Astrocyte (in vitro differentiated cells and primary cell): ENCODE results near the gene SGMS2. TPM values are rescaled to one million over a fixed set of nuclear protein-coding genes. Genes with fewer than 3 reads are reported as not detected.

Experiments used
- DNase-seq: peaks from one replicate; pipeline ENCODE4 v3.0.0-alpha.2; 2010; ENCODE audit warnings: low read depth
- FAIRE-seq: peaks from 2 replicates; lab custom pipeline; 2011; peaks lifted over from hg19 to GRCh38; lab: Jason Lieb, UNC
- H2AFZ ChIP-seq: 2 replicates; pipeline ENCODE4 v1.6.0; 2012; ENCODE audit warnings: low read depth, low read length, inconsistent platforms
- H3K27ac ChIP-seq: 2 replicates; pipeline ENCODE4 v1.5.1; 2011; ENCODE audit warnings: low read depth, low read length, inconsistent platforms
- H3K27me3 ChIP-seq: 2 replicates; pipeline ENCODE4 v1.6.0; 2011; ENCODE audit warnings: low read length, inconsistent platforms; ENCODE audit not compliant: insufficient read depth
- H3K36me3 ChIP-seq: 2 replicates; pipeline ENCODE4 v1.5.1; 2011; ENCODE audit warnings: low read length, inconsistent platforms; ENCODE audit not compliant: insufficient read depth
- H3K4me1 ChIP-seq: 2 replicates; pipeline ENCODE4 v1.5.1; 2011; ENCODE audit warnings: low read length, inconsistent platforms; ENCODE audit not compliant: insufficient read depth
- H3K4me2 ChIP-seq: 2 replicates; pipeline ENCODE4 v1.6.0; 2012; ENCODE audit warnings: low read length, inconsistent platforms
- H3K4me3 ChIP-seq: 2 replicates; pipeline ENCODE4 v1.5.1; 2011; ENCODE audit warnings: low read depth, mild to moderate bottlenecking, low read length, inconsistent platforms; ENCODE audit not compliant: insufficient read depth
- H3K79me2 ChIP-seq: 2 replicates; pipeline ENCODE4 v1.6.0; 2012; ENCODE audit warnings: mild to moderate bottlenecking, low read length, inconsistent platforms; ENCODE audit not compliant: insufficient read depth
- H3K9ac ChIP-seq: 2 replicates; pipeline ENCODE4 v1.6.0; 2012; ENCODE audit warnings: mild to moderate bottlenecking, low read length, inconsistent platforms
- H3K9me3 ChIP-seq: 2 replicates; pipeline ENCODE4 v1.5.1; 2012; ENCODE audit warnings: low read depth, mild to moderate bottlenecking, low read length, inconsistent platforms; ENCODE audit not compliant: insufficient read depth
- H4K20me1 ChIP-seq: 2 replicates; pipeline ENCODE4 v1.6.0; 2012; ENCODE audit warnings: low read length, inconsistent platforms; ENCODE audit not compliant: insufficient read depth
- H3K27ac Mint-ChIP-seq: one replicate; pipeline ENCODE4 v1.8.0; 2021; ENCODE audit warnings: mild to moderate bottlenecking, mixed read lengths; ENCODE audit not compliant: unreplicated experiment
- H3K27me3 Mint-ChIP-seq: one replicate; pipeline ENCODE4 v1.8.0; 2021; ENCODE audit warnings: low read depth, mixed read lengths; ENCODE audit not compliant: unreplicated experiment
- H3K36me3 Mint-ChIP-seq: one replicate; pipeline ENCODE4 v1.8.0; 2021; ENCODE audit warnings: low read depth, mixed read lengths; ENCODE audit not compliant: unreplicated experiment
- H3K4me1 Mint-ChIP-seq: one replicate; pipeline ENCODE4 v1.8.0; 2021; ENCODE audit warnings: low read depth, mixed read lengths; ENCODE audit not compliant: unreplicated experiment
- H3K4me3 Mint-ChIP-seq: one replicate; pipeline ENCODE4 v1.8.0; 2021; ENCODE audit warnings: mild to moderate bottlenecking, moderate library complexity, mixed read lengths; ENCODE audit not compliant: unreplicated experiment
- H3K9me3 Mint-ChIP-seq: one replicate; pipeline ENCODE4 v1.8.0; 2021; ENCODE audit warnings: mild to moderate bottlenecking, mixed read lengths; ENCODE audit not compliant: unreplicated experiment
- CTCF ChIP-seq: IDR thresholded peaks from 2 replicates; pipeline ENCODE4 v1.5.1; 2011; ENCODE audit warnings: low read depth, mild to moderate bottlenecking, inconsistent platforms, low read length, moderate library complexity; ENCODE audit not compliant: insufficient read depth
- EZH2 ChIP-seq: IDR thresholded peaks from 2 replicates; pipeline ENCODE4 v1.6.1; 2012; ENCODE audit warnings: mild to moderate bottlenecking, low read length, inconsistent platforms; ENCODE audit not compliant: insufficient read depth
- total RNA-seq: library from RNA; stranded (reverse); gene quantifications from 2 replicates; pipeline ENCODE4 v1.2.1, GENCODE V29; 2021

Gene SGMS2
- total RNA-seq, 1 donor from 2014 or later, result 48.1 TPM

- Histone ChIP-seq H3K4me2 (no peak overlapping the region), H3K36me3 (no peaks in the 10 kb centered on the region), H3K9ac (no peak overlapping the region), H2AFZ (no peak overlapping the region), H3K9me3 (no peaks in the 10 kb centered on the region), H3K27ac (no peak overlapping the region), H4K20me1 (no peaks in the 10 kb centered on the region), H3K79me2 (no peaks in the 10 kb centered on the region), H3K4me3 (no peak overlapping the region), H3K4me1 (peaks cover 4% of the 10 kb centered on the region), H3K27me3 (no peaks in the 10 kb centered on the region)
- no peak overlapping the region for H3K4me3 Mint-ChIP-seq
- no peaks in the 10 kb centered on the region for H3K9me3 Mint-ChIP-seq
- peaks cover 8% of the 10 kb centered on the region for H3K4me1 Mint-ChIP-seq
- H3K27ac Mint-ChIP-seq, result no peak overlapping the region
- H3K27me3 Mint-ChIP-seq, result peaks cover 7% of the 10 kb centered on the region
- FAIRE-seq (no peak), DNase-seq (no peak)
- no peaks in the 10 kb centered on the region for H3K36me3 Mint-ChIP-seq
- TF ChIP-seq CTCF, result no peak
- TF ChIP-seq EZH2, result no peak
These were observed 112.3 kb downstream of the SGMS2 start for GRCh38 chr4:107937040-107937439.

- no peak for TF ChIP-seq EZH2
- TF ChIP-seq CTCF, result no peak
- no peak overlapping the region for H3K4me2 ChIP-seq
- H3K27ac Mint-ChIP-seq, result peak overlapping the region; percentile 43
- H3K9ac ChIP-seq, result no peak overlapping the region
- H3K9me3 ChIP-seq, result no peaks in the 10 kb centered on the region
- H3K4me1 ChIP-seq, result no peaks in the 10 kb centered on the region
- H3K4me3 Mint-ChIP-seq, result no peak overlapping the region
- no peaks in the 10 kb centered on the region for H3K36me3 ChIP-seq
- DNase-seq (peak; percentile 36), FAIRE-seq (peak; percentile 23)
- H4K20me1 ChIP-seq, result no peaks in the 10 kb centered on the region
- peaks cover 8% of the 10 kb centered on the region for H3K4me1 Mint-ChIP-seq
- H2AFZ ChIP-seq, result no peak overlapping the region
- no peak overlapping the region for H3K4me3 ChIP-seq
- no peaks in the 10 kb centered on the region for H3K27me3 Mint-ChIP-seq
- H3K9me3 Mint-ChIP-seq, result no peaks in the 10 kb centered on the region
- H3K27ac ChIP-seq, result no peak overlapping the region
- H3K79me2 ChIP-seq, result no peaks in the 10 kb centered on the region
- no peaks in the 10 kb centered on the region for H3K27me3 ChIP-seq
- H3K36me3 Mint-ChIP-seq, result no peaks in the 10 kb centered on the region
These were observed 114.6 kb downstream of the SGMS2 start for GRCh38 chr4:107939307-107939706.

- no peak overlapping the region for H3K4me3 Mint-ChIP-seq
- no peak overlapping the region for H3K27ac Mint-ChIP-seq
- DNase-seq, result no peak
- peaks cover 5% of the 10 kb centered on the region for H3K4me1 Mint-ChIP-seq
- no peak overlapping the region for H3K27ac ChIP-seq
- H3K4me1 ChIP-seq, result no peaks in the 10 kb centered on the region
- H3K9ac ChIP-seq, result no peak overlapping the region
- H3K36me3 ChIP-seq, result no peaks in the 10 kb centered on the region
- H3K36me3 Mint-ChIP-seq, result peaks cover 6% of the 10 kb centered on the region
- no peaks in the 10 kb centered on the region for H3K79me2 ChIP-seq
- H4K20me1 ChIP-seq, result no peaks in the 10 kb centered on the region
- H3K27me3 ChIP-seq, result no peaks in the 10 kb centered on the region
- FAIRE-seq, result no peak
- no peak overlapping the region for H3K4me2 ChIP-seq
- no peak overlapping the region for H3K4me3 ChIP-seq
- TF ChIP-seq EZH2 (no peak), CTCF (no peak)
- H3K9me3 Mint-ChIP-seq, result no peaks in the 10 kb centered on the region
- H3K27me3 Mint-ChIP-seq, result no peaks in the 10 kb centered on the region
- H3K9me3 ChIP-seq, result no peaks in the 10 kb centered on the region
- no peak overlapping the region for H2AFZ ChIP-seq
These were observed 121.1 kb downstream of the SGMS2 start for GRCh38 chr4:107945809-107946208.
